Activated CD8-positive, alpha-beta T cell treated with anti-CD3 and anti-CD28 coated beads for 36 hours (primary cell): ENCODE measurements around the gene DCAF6. TPM values are rescaled to one million over a fixed set of nuclear protein-coding genes. Genes with fewer than 3 reads are reported as not detected.

Source experiments
- ATAC-seq: fragments of 200-7000 bp; cut with Tn5 transposase; one replicate; pipeline ENCODE4 v1.10.0; 2021; ENCODE audit warnings: mild to moderate bottlenecking, moderate library complexity
- CTCF ChIA-PET: fragments of 350-600 bp; sonication (Branson Sonifier 250); formaldehyde crosslinking; loops from one replicate; lab custom pipeline; 2021; ENCODE audit warnings: antibody characterized with exemption; lab: Charles Lee
- POLR2A ChIA-PET: fragments of 350-600 bp; sonication (Branson Sonifier 250); formaldehyde crosslinking; loops from one replicate; lab custom pipeline; 2021; ENCODE audit warnings: antibody characterized with exemption; lab: Charles Lee
- DNase-seq: peaks from one replicate; pipeline ENCODE4 v3.0.0-alpha.2; 2020
- H3K27ac Mint-ChIP-seq: one replicate; pipeline ENCODE4 v1.8.0; 2021; ENCODE audit warnings: mild to moderate bottlenecking, mixed read lengths
- H3K27me3 Mint-ChIP-seq: one replicate; pipeline ENCODE4 v1.8.0; 2021; ENCODE audit warnings: mixed read lengths
- H3K36me3 Mint-ChIP-seq: one replicate; pipeline ENCODE4 v1.8.0; 2021; ENCODE audit warnings: low read depth, mixed read lengths
- H3K4me1 Mint-ChIP-seq: one replicate; pipeline ENCODE4 v1.8.0; 2021; ENCODE audit warnings: low read depth, mixed read lengths
- H3K4me3 Mint-ChIP-seq: one replicate; pipeline ENCODE4 v1.8.0; 2021; ENCODE audit warnings: mild to moderate bottlenecking, moderate library complexity, mixed read lengths
- H3K9me3 Mint-ChIP-seq: one replicate; pipeline ENCODE4 v1.8.0; 2021; ENCODE audit warnings: mixed read lengths
- intact Hi-C: fragments of 100-400 bp; cut with micrococcal nuclease; formaldehyde crosslinking; loops from one replicate; pipeline ENCODE4 v1.10.0; 2022
- total RNA-seq, 2 experiments: library from RNA; stranded (reverse); gene quantifications; one replicate each; pipeline ENCODE4 v1.2.3, GENCODE V29; 2021
- TF ChIP-seq, protein P1 (sequence below): fragments of 200-600 bp; IDR thresholded peaks from one replicate; pipeline ENCODE4 v1.8.0; 2022; ENCODE audit warnings: antibody characterized with exemption, mild to moderate bottlenecking

Gene DCAF6
- total RNA-seq, 2 experiments from 2014 or later: 21.6 to 22.6 TPM

DNA sequence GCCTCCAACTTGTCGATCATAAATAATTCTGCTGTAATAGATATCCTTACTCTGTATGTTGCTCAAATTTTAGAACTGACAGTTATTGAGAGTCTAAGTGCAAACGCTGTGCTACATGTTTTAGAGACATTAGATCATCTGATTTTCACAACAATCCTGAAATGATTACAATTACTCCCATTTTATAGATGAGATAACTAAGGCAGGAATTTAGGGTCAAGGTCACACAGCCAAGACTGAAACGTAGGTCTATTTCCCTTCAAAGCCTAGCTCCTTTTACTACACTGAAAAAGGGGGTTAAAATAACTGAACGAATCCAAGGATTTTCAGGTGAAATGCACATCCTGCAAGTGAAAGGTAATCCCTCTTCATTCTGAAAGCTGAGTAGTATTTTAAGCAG, 2.7 kb upstream of the DCAF6 start:
- intact Hi-C loops: loop anchor here (10.0 kb wide), 1 partner anchor 219 kb away; no protein-coding TSS in a partner anchor
- POLR2A ChIA-PET: interaction anchor here (1.0 to 1.4 kb wide), 2 partner anchors 10 to 38 kb away, joined by 3 to 5 read pairs; no protein-coding TSS in a partner anchor
- CTCF ChIA-PET: interaction anchor here (0.6 to 1.4 kb wide), 2 partner anchors 148 to 221 kb away, joined by 3 read pairs; no protein-coding TSS in a partner anchor

DNA sequence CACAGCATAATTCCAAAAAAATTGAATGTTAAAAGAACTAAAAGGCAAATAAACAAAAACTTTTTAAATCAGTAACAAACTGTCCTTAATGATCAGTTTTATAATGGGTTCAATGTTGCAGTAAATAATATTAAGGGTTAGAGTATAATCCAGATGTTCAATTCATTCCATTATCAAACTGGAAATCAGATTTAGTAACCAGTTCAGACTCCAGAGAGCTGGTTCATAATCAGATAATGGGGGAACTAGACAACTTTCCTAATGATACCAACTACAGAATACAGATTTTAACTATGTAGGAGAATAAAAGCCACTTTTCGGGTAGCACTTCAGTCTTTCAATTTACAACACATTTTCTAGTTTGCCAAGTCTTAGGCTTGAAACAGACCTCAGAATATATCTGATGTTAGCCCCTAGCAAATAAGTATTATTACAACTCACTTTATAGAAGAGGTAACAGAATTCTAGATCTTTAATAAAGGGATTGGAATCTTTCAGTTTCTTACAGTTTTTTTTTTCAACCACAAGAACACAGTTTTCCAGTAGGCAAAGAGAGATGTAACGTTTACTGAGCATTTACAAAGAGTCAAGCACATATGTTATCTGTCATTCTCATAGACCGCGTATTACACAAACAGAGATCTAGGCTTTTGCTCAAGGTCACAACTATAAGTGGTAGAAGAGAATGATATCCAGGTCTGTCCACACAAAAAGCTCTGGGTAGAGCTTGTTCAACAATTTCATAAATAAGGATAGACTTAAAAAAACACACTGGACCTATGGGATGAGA, 1.9 kb upstream of the DCAF6 start:
- DNase-seq (no peak), ATAC-seq (no peak)
- ChIA-PET POLR2A (interaction anchor here (1.0 to 1.4 kb wide), 2 partner anchors 11 to 37 kb away, joined by 3 to 5 read pairs; no protein-coding TSS in a partner anchor), CTCF (interaction anchor here (0.6 to 1.6 kb wide), 5 partner anchors 32 to 222 kb away, joined by 3 to 6 read pairs (median 4); no protein-coding TSS in a partner anchor)
- TF ChIP-seq, protein P1, sequence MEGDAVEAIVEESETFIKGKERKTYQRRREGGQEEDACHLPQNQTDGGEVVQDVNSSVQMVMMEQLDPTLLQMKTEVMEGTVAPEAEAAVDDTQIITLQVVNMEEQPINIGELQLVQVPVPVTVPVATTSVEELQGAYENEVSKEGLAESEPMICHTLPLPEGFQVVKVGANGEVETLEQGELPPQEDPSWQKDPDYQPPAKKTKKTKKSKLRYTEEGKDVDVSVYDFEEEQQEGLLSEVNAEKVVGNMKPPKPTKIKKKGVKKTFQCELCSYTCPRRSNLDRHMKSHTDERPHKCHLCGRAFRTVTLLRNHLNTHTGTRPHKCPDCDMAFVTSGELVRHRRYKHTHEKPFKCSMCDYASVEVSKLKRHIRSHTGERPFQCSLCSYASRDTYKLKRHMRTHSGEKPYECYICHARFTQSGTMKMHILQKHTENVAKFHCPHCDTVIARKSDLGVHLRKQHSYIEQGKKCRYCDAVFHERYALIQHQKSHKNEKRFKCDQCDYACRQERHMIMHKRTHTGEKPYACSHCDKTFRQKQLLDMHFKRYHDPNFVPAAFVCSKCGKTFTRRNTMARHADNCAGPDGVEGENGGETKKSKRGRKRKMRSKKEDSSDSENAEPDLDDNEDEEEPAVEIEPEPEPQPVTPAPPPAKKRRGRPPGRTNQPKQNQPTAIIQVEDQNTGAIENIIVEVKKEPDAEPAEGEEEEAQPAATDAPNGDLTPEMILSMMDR: no peak
- Mint-ChIP-seq H3K4me3 (peak overlapping the region; percentile 90), H3K27me3 (no peaks in the 10 kb centered on the region), H3K9me3 (no peaks in the 10 kb centered on the region), H3K4me1 (peaks cover 27% of the 10 kb centered on the region), H3K27ac (peak overlapping the region; percentile 100), H3K36me3 (peaks cover 4% of the 10 kb centered on the region)
- intact Hi-C loops: loop anchor here (5.0 to 10.0 kb wide), 2 partner anchors 148 to 220 kb away; no protein-coding TSS in a partner anchor

More for the DNA sequence above, 2.7 kb upstream of the DCAF6 start:
- Mint-ChIP-seq H3K36me3 (peaks cover 4% of the 10 kb centered on the region), H3K9me3 (no peaks in the 10 kb centered on the region), H3K27me3 (no peaks in the 10 kb centered on the region), H3K4me1 (peaks cover 28% of the 10 kb centered on the region), H3K4me3 (peak overlapping the region; percentile 8), H3K27ac (no peak overlapping the region)
- ATAC-seq (no peak), DNase-seq (no peak)
- TF ChIP-seq, protein P1: no peak

DNA sequence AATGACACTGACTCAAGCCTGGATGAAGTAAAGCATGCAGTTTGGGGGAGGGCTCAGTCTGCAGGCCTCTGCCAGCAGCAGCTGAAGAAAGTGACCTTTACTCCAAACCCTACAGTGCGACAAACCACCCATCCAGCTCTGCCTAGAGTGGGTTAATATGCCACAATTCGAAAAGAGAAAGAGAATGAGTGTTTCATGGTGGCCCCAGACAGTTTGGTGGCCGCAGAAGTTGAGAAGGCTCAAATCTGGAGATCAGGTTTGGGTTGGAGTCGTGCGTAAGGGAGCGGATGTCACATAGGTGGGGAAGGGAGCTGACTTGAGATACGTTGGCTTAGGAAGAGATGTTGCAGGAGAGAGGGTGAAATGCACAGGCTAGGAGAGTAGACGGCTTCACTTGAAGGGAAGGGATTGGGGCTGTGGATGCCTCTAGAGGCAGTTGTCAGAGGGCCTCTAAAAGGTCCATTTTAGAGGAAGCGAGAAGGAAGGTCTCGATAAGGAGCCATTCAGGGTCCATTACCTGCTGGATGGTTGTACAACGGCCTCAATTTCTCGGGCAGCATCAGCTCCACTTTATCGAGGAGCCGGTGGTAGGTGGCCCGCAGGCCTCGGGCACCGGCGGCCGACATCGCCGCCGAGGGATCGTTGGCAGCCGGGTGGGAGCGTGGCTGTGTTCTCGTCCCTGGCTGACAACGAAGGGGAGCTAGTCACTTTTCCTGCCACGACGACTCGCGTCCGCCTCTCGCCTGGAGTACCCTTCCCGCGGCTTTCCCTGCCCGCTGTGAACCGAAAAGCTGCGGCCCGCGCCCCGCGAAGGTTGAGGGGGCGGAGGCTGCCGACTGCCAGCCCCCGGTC, 1.0 kb upstream of the DCAF6 start:
- H3K36me3 Mint-ChIP-seq: peaks cover 4% of the 10 kb centered on the region
- no peaks in the 10 kb centered on the region for H3K27me3 Mint-ChIP-seq
- ATAC-seq (peak; percentile 5), DNase-seq (peak; percentile 65)
- H3K4me1 Mint-ChIP-seq: peaks cover 25% of the 10 kb centered on the region
- peak overlapping the region; percentile 100 for H3K27ac Mint-ChIP-seq
- no peaks in the 10 kb centered on the region for H3K9me3 Mint-ChIP-seq
- intact Hi-C loops: loop anchor here (5.0 to 10.0 kb wide), 2 partner anchors 147 to 221 kb away; no protein-coding TSS in a partner anchor
- CTCF ChIA-PET: interaction anchor here (1.0 to 2.8 kb wide), 9 partner anchors 11 to 408 kb away, joined by 3 to 10 read pairs (median 3); no protein-coding TSS in a partner anchor
- TF ChIP-seq, protein P1: no peak
- peak overlapping the region; percentile 90 for H3K4me3 Mint-ChIP-seq
- POLR2A ChIA-PET: interaction anchor here (0.5 to 2.6 kb wide), 21 partner anchors 8 to 678 kb away, joined by 3 to 15 read pairs (median 3); partner anchors contain the start of genes MPZL1, RCSD1 and SFT2D2

DNA sequence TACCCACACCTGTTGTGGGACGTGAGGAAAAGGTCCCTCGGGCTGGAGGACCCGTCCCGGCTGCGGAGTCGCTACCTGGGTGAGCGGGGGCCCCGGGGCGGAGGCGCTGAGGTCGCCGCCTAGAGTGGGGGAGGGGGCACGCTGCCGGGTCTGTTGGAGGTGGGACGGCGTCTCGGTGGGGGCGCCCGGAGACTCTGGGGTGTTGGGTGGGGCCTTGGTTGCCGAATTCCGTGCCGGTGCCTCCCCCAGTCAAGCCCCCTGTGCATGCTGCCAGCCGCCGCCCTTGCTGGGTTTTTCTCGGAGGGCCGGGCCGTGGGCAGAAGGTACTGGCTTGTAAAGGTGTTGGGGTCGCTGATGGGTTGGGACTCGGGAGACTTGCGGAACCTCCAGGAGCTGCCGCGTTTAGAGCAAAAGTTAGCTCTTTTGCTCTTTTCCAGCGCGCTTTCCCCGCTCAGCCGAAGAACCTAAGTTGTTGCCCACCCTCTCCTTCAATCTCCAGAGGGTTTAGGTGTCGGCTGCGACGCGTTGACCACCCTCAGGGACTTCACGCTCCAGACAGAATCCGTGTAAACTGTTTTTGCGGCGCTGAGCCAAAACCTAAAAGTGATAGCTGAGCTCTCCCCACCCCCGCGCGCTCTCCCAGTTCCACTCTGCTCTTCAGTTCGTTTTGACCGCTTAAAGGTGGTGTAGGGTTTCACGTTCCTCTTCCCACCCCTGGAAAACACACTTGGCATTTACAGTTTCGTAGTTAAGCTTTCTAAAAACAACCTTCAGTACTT, 636 bp downstream of the DCAF6 start, which contains the start of gene MPC2:
MPC2 (minus strand) TSS at position 143 of the 779 bp plus-strand sequence. CDS start 1,231 bp downstream, outside the sequence.
- ChIA-PET CTCF (interaction anchor here (2.8 kb wide), 1 partner anchor 145 kb away, joined by 10 read pairs; no protein-coding TSS in a partner anchor), POLR2A (interaction anchor here (0.6 to 2.6 kb wide), 15 partner anchors 9 to 306 kb away, joined by 3 to 15 read pairs (median 4); partner anchors contain the start of gene SFT2D2)
- H3K4me3 Mint-ChIP-seq: peak within 1 kb of the TSS; percentile 90
- no peaks in the 10 kb centered on the region for H3K27me3 Mint-ChIP-seq
- ATAC-seq: peak; percentile 26
- TF ChIP-seq, protein P1: no peak
- peak within 1 kb of the TSS; percentile 100 for H3K27ac Mint-ChIP-seq
- DNase-seq: peak; percentile 79
- intact Hi-C loops: loop anchor here (5.0 to 10.0 kb wide), 2 partner anchors 145 to 222 kb away; no protein-coding TSS in a partner anchor
- H3K36me3 Mint-ChIP-seq: peaks cover 10% of the 10 kb centered on the region
- H3K4me1 Mint-ChIP-seq: peaks cover 29% of the 10 kb centered on the region
- H3K9me3 Mint-ChIP-seq: no peaks in the 10 kb centered on the region
